NCI-H1105 treated with DMSO at 0.1 percent for 48 hours (cell line): ENCODE results near the gene C10orf90.

Source experiments
- DNase-seq: peaks from one replicate; lab custom pipeline; 2025; lab: John Stamatoyannopoulos, UW

C10orf90 gene

DNA sequence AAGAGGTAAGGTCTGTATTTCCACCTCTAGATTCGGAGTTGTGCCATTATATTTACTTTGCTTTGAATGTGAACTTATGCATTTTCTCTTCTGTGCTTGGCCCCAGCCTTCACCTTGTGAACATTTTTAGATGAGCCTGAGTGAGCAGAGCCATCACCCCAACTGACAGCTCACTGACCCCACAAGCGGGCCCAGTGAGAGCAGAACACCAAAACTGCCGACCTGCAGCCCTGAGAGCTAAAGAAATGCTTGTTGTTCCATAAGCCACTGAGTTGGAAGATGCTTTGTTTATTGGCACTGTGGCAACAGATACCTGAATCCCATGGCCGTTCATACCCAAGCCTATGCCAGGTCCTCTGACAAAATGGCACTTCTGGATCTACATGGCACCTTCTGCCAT lies 37.8 kb downstream of the C10orf90 start:
- DNase-seq = no peak

DNA sequence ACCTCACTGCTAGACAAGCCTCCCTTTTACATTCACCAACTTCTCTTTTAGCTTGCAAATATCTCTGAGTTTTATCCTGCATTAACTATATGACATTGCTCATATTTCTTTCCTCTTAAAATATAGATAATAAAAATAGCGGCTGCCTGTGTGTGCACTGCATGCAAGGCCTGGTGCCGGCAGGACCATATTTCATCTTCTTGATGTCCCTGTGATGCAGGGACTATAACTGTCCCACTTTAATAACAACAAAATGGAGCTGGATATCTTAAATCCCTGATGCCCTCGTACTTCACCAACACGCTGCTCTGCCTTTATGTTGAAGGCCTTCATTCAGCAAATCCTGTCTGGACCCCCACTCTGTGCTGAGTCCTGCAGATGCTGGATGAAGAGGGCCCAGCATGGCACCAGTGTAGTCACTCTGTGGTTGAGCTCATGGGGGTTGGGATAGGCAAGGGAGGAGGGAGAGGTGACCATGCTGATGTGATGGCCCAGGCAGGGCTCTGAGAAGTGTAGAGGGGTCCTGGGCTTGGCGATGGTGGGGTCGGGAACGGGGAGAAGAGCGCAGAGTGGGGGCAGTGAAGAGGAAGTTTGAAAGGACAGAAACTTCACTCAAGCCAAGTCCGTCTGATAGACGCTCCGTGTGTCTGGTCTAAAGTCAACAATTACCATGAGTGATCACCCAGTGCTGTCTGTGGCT lies 40.4 kb downstream of the C10orf90 start:
- DNase-seq = no peak

DNA sequence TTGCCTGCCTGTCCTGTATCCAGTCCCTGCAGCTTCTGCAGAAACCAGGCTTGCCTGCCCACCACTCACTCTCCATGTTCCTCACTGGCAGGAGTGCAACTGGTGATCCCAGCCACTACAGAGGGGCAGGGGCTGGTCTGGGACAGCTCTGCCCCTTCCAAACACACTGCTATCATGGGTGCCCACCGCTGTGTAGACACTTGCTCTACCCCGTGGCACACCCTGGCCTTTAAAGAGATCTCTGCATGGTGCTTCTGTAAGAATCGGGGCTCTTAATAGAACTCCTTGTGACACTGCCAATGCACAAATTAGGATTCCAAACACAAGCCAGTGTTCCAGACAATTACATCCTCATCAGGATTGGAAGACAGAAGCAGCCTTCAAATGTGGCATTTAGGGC lies 41.7 kb downstream of the C10orf90 start:
- DNase-seq = no peak

DNA sequence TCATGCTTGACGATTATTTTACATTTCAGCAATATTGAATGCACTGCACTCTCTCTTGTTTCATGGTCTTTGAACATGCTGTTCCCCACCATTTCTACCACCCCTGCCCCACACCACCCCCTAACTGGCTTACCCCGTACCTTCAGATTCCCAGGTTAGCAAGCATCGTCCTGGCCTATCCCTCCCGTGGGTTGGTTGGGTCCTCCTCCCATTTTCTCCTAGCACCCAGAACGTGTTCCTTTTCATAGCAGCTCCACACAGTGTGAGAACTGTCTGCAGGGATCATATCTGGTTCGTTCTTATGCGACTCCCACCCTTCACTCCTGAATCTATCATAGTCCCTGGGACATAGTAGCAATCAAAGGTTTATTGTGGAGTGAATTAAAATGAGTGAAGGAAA lies 48.6 kb downstream of the C10orf90 start:
- no peak for DNase-seq

DNA sequence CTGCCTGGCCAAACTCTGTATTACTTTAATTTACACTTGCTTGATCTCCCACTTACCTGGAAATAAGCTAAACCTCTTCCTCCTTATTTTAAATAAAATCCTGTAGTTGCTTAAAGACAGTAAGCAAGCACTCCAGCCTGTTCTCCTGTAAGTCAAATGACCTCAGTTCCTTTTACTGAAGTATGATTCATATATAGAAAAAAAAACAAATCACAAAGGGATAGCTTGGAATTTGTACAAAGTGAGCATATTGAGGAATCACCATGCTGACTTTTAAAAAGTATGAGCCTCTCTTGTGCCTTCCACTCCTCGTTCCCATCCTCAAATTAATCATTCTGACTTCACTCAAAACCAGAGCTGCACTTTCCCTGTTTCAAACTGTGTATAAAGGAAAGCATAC lies 52.0 kb downstream of the C10orf90 start:
- DNase-seq = no peak

DNA sequence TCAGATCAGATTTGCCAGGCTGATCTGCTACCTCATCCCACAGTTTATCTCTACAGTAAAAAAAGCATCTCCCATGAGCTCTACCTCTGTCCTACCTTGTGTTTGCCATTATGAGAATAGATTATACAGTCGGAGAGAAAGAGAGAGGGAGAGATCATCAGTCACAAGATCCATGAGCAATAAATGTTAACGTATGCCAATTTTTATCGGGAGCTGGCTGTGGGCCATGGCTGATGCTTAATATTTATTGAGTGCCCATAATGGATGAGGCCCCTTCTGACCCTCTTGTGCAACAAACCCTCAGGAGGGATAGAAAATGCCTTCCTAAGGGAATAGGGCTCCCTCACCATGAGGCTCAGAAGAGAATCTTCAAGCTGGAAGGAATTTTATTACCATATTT lies 52.8 kb downstream of the C10orf90 start:
- no peak for DNase-seq

DNA sequence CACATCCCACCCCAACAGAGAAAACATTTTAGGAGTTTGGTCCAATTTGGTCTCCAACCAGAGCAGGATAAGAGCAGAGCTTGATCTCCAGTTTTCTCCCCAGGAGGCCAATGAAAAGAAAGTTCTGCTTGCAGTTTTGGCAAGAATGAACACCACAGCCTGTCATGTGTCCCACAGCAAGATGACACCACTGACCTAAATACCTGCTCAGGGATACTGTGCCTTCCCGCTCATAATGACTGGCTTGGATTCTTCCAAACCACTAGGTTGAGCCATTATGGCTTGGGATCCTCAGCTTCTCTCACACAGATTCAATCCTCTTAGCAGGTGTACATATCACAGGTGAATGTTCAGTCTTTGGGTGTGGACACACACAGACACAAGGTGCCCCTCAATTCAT lies 53.3 kb downstream of the C10orf90 start:
- DNase-seq = no peak

DNA sequence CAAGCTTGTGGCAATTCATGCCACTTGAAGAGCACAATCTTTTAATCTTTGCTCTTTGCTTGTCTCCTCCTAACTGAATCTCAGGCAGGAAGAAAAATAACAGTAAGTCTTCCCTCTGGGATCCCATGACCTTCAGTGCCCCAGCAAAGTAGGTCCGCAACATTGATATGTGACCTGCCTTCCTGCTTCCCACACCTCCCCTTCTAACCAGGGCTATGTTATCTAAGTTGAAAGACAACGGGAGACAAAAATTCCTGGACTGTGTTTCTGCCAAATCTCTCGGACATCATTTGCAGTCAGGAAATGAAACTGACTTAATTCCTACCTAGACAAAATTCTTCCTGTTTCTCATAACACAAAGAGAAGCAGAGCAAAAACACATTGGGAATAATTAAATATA lies 53.8 kb downstream of the C10orf90 start:
- no peak for DNase-seq

DNA sequence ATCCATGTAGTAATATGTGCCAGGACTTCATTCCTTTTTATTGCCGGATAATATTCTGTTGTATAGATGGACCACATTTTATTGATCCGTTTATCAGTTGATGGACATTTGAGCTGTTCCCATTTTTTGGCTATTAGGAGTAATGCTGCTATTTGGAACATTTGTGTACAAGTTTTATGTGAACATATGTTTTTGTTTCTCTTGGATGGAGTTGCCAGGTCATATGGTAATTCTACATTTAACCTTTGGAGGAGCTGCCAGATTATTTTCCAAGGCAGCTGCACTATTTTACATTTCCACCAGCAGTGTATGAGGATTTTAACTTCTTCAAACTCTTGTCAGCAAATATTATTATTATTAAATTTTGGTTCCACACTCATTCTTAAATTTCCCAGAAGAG lies 59.2 kb downstream of the C10orf90 start:
- no peak for DNase-seq

DNA sequence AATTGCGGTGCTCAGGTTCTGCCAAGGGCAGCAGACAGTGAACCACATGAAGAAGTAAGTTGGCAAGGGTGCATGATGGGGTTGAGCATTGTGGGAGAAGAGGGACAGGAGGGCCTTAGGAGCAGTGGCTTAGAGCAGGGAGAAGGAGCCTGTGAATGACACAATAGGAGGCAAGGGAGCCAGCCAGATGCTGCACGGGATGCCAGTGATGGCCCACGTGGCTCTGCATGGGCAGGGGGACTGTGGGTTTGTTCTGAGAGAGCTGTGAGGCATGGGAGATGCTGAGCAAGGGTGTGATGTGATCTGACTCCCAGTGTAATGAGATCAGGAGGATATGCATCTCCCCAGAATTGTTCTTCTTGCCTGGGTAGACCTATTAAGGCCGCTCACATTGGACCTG lies 60.9 kb downstream of the C10orf90 start:
- DNase-seq = no peak

DNA sequence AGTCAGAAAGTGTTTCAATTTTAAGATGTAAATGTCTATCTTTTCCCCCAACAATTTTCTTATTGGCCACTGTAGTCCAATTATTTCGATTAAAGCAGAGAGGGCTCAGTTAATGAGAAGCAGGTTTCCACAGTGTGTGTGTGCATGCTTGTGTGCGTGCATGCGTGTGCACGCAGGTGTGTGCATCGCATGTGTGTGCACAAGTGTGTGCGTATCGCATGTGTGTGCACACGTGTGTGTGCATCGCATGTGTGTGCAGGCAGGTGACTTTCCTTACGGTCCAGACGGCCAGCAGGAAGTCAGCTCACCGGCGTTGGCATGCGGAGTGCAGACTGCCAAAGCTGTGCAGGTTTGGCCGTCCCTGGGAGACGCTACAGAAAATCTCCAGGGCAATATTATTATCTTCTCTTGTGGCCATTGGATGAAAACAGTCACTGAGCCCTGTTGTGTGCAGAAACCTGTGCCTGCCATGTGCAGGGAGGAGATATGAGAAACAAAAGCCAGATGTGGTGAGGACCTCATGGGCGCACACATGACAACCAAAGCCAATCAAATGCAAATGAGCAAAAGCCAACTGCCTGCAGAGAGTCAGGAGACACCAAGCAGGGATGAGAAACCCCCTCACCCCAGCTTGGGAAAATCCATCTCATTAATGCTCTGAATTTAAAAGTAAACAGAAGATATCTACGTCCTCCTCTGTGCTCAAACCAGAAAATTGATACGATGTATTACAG lies 70.4 kb downstream of the C10orf90 start:
- no peak for DNase-seq

DNA sequence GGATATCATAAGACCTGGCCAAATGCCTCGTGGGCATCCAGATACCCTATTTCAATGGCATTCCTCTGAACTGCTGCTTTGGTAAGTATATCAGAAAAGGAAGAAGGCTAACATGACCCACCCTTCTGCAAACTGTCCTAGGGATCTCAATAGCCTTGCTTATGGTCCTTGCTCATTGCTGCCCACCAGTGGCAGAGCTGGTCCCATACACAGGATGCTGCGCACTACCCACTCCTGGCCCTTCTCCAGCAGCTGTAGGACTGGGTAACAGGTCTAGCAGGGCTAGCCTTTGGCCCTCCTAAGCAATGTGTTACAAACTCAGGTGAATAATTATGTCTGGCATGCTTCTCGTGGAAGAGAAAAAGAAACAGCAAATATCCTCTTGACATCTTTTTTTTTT lies 72.5 kb downstream of the C10orf90 start:
- DNase-seq = no peak

DNA sequence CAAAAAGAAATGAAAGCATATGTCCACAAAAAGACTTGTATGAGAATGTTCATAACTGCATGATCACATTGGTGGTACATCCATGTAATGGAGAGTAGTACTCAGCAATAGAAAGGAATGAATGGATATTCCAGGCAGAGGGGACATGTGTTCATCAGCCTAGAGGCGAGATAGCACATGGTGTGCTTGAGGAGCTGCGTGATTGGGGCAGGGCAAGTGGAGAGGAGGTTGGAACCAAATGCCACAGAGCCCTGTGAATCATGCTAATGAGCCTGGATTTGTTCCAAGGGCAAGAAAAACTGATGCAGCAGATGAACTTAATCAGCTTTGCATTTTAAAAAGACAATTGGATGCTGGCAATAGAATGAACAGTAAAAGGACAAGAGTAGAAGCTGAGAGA lies 73.3 kb downstream of the C10orf90 start:
- no peak for DNase-seq

DNA sequence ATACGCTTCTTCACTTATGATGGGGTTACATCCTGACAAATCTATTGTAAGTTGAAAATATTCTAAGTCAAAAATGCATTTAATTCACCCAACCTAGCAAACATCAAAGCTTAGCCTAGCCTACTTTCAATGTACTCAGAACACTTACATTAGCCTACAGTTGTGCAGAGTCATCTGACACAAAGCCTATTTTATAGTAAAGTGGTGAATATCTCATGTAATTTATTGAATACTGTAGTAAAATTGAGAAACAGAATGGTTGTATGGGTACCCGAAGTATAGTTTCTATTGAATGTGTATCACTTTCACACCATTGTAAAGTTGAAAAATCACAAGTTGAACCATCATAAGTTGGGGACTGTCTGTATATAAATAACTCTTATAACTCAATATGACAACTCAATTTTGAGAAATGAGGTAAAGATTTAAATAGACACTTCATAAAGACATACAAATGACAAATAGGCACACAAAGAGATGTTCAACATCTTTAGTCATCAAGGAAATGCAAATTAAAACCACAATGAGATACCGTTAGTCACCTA lies 73.9 kb downstream of the C10orf90 start:
- DNase-seq = no peak

DNA sequence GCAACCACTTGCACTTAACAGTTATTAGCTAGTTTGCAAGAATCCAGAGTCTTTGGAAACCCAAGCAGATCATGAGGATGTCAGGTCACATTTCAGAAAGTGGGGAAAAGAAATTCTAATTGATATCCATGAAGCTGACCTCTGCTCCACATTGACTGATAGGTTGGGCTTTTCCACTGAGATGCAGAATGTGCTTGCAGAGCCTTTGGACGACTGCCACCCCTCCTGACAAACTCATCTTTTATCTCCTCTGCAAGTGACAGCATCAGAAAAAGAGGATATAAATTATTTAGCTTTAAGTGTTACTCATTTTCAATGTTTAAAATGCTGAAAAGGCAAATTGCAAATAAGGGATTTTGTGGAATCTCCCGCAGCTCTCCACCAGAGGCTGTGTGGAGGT lies 75.3 kb downstream of the C10orf90 start:
- DNase-seq = no peak

DNA sequence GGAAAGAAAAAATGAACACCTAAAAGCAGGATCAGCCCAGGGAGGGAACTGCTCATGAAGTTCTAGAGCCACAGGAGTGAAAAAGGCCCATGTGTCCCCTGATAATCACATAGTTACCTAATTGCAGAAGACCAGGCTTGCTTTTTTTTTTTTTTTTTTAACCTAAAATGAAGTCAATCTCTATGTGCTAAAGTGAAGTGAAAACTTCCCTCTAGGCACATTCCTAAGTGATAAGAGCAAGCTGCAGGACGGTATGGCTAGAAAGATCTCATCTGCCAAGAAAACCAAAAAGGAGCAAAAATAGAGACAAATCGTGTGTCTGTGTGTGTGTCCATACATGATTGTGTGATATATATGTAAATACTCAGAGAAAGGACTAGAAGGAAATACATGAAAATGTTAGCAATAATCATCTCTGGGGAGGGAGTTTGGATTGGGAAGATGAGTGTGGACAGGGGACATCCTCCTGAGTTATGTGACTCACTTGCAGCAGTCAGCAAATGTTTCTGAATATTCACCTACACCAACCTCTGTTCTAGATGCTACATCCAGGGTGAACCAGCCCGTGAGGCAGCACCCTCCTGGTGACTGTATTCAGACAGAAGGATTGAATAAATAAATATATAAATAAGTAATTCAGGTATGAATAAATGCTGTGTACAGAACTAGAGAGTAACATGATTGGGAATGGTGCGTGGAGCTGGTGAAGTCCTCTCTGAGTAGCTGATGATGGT lies 76.4 kb downstream of the C10orf90 start:
- DNase-seq = no peak

DNA sequence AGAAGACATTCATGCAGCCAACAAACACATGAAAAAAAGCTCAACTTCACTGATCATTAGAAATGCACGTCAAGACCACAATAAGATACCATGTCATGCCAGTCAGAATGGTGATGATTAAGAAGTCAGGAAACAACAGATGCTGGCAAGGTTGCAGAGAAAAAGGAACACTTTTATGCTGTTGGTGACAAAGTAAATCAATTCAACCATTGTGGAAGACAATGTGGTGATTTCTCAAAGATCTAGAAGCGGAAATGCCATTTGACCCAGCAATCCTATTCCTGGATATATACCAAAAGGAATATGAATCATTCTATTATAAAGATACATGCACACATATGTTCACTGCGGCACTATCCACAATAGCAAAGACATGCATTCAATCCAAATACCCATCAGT lies 77.6 kb downstream of the C10orf90 start:
- DNase-seq = no peak

DNA sequence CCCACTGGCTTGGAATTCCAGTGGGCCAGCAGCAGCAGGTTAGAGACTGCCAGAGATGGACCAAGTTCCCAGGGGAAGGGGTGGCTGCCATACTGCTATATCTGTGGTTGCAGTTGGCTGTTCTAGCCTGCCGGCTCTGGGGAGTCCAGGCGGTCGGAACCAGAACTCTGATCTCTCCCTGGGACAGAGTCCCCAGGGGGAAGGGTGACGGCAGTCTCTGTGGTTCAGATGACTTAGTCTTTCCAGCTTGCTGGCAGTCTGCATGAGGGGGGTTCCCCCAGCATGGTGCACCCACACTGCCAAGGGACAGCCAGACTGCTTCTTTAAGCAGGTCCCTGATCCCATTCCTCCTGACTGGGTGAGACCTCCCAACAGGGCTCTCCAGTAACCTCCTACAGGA lies 82.5 kb downstream of the C10orf90 start:
- DNase-seq = no peak

DNA sequence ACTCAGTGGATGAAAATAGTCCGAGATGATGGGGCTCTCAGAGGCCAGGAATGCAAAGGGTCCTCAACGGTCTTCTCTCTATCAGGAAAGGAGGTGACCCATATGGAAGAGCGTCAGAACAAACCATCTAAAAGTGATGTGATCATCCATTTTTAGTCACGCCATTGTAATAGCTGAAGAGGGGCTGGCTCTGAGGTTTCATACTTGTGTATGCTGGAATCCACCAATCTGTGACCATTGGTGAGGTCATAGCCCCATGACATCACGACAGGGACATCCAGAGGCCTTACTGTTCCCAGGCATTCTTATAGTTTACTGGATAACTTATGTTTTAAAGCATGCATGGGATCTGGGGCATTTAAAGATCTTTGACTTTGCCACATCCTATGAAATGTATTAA lies 83.6 kb downstream of the C10orf90 start:
- DNase-seq = no peak

DNA sequence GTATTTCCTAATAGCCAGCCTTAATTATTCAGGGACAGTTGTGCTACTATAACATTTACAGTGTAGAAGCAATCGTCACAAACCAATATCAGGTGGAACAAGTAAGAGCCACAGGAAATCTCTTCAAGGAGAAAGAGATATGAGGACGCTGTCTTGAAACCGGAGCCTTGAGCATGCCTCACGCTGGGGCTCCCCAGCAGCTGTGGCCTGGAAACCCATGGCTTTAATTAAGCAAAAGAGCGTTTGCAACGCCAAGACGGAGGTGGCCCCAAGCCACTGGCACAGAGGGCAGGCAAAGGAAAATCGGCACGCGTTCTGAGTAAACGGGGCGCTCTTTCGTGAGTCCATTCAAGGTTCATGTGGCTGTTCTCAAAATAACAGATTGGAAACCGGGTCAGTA lies 84.4 kb downstream of the C10orf90 start:
- no peak for DNase-seq

DNA sequence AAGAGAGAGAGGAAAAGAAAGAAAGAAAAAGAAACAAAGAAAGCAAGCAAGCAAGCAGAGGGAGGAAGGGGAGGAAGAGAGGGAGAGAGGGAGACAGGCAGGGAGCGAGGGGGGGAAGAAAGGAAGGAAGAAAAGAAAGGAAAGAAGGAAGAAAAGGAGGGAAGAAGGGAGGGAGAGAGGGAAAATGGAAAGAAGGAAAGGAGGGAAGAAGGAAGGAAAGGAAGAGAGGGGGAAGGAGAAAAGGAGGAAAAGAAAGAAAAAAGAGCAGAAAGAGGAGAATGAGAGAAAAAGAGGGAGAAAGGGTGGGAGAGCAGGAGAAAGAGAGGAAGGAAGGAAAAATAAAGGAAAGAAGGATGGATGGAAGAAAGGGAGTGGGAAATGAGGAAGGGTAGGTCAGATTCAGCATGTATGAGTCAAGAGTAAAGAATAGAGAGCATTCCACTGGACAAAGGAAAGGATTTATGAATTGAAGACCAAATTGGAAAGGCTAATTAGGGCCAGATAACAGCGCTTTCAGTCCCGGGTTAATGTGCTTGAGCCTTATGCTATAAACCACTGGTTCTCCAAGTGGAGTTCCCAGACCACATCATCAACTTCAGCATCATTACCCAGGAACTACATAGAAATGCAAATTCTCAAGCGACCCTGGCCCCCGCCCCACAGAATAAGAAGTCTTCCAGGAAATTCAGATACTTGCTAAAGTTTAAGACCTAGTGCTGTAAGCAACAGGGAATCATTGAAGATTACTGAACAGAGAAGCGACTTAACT lies 85.1 kb downstream of the C10orf90 start:
- no peak for DNase-seq

DNA sequence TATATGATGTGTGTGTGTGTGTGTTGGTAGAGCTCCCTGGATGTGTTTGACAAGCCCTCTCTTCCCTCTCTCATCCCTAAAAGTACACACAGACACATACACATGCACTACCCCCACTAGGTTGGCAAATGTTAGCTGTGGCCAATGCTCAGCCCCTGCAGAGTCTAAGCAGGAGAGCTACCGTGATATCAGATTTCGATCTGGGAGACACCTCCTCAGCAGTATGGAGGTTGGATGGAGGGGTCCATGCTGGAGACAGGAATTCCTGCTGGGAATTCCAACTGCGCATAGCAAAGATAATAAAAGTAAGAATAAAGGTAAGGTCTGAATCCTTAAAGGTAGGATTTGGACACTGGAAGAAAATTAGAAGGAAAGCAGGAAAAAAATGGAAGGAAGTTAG lies 85.7 kb downstream of the C10orf90 start:
- no peak for DNase-seq
